ENCODE data around the gene PDSS2. TPM values are rescaled to one million over a fixed set of nuclear protein-coding genes. Genes with fewer than 3 reads are reported as not detected.
"Not testable (repeated sequence)": the region's sequence is repeated elsewhere in the genome, so short reads cannot be mapped to it uniquely, and the experiment has no call there.

PDSS2 gene
- total RNA-seq, 1 donor: 12.5 TPM

DNA sequence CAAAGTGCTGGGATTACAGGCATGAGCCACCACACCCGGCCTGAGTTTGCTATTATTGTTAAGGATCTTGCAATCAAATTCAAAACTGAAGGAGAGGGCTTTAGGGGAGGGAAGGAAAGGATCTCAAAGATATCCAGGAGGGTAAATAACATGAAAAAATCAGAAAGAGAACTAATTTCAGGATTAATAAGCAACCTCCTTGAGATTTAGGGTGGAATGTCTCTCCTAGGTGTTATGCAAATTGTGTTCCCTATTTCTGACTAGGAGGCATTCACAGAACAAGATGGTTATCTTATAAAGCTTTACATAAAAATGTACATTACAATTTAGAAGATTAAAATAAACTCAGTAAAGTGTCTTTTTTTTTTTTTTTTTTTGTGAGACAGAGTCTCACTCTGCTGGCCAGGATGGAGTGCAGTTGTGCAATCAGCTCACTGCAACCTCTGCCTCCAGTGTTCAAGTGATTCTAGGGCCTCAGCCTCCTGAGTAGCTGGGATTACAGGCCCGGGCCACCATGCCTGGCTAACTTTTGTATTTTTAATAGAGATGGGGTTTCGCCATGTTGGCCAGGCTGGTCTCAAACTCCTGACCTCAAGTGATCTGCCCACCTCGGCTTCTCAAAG, 252.0 kb downstream of the PDSS2 start:
- TF ChIP-seq, protein P1, sequence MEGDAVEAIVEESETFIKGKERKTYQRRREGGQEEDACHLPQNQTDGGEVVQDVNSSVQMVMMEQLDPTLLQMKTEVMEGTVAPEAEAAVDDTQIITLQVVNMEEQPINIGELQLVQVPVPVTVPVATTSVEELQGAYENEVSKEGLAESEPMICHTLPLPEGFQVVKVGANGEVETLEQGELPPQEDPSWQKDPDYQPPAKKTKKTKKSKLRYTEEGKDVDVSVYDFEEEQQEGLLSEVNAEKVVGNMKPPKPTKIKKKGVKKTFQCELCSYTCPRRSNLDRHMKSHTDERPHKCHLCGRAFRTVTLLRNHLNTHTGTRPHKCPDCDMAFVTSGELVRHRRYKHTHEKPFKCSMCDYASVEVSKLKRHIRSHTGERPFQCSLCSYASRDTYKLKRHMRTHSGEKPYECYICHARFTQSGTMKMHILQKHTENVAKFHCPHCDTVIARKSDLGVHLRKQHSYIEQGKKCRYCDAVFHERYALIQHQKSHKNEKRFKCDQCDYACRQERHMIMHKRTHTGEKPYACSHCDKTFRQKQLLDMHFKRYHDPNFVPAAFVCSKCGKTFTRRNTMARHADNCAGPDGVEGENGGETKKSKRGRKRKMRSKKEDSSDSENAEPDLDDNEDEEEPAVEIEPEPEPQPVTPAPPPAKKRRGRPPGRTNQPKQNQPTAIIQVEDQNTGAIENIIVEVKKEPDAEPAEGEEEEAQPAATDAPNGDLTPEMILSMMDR (IDR thresholded peaks at IDR 0.05; ENCODE audit: insufficient read depth, low read depth, low read length): no peak
- no peak for DNase-seq (ENCODE audit: low read depth)
- no peak overlapping the region for H3K4me3 ChIP-seq (ENCODE audit: low read depth, low read length)

DNA sequence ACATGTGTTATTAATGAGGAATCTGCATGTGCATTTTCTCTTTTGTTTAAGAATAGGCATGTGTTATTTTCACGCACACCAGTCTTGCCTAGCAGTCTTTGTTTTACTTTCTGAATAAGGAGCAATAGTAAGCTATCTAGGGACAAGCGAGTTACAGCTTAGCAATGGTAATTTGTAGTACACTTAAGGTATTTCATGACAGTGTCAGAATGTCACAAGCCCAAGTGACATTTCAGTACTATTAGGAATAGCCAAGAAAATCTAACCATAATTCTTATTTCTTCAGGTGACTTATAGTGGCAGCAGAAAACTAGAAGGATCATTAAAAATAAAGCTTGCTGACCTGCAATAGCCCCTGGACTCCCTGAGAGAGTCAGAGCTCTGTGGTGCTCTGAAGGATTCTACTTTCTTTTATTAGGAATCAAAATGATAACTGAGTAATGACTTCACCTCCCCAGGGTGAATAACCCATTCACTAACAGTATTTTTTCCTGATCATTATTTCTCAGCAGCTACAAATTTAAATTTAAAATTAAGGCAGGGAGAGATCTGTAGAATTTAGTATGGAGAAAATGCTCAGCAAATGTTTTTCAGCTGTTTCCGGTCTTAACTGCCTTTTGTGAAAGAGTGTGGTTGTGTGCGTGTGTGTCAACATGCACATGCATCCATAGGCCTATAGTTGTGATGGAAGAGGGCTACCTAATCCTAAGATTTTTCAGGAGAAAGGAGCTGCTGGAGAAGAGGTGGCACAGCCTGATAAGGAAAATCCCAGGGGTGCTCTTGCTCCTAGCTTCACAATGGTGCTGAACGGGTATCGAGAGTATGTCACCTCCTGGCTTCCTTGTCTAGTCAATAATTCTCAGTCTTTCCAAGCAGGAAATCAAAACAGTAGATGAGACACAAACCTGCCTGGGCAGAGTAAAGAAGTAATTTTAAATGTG, 254.0 kb downstream of the PDSS2 start:
- TF ChIP-seq, protein P1 (IDR thresholded peaks at IDR 0.05; ENCODE audit: insufficient read depth, low read depth, low read length): no peak
- H3K4me3 ChIP-seq (ENCODE audit: low read depth, low read length): no peak overlapping the region
- DNase-seq (ENCODE audit: low read depth): no peak

DNA sequence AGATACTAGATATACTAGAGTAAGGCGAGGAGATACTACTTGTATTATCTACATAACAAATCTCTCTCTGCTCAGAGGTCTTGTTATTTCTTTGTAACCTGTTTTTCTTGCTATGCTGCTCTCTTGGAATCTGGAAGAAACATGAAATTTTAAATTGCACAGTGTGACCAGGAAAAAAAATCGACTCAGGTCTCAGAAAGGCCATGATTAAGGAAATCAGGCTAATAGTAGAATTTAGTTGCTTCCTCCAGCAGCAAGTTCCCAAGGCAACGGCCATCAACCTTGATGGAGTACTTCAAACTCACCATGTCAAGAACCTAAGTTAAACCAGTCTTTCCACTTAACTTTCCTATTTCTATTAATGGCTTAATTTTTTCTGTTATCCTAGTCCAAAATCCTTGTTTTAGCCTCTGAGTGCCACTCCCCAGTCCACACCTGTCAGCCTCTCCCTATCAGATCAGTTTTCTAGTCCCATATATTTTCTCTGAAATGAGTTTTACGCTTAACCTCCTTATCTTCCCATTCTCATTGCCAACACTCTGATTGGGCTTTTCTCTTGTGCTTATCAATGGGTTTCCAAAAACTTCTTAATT, 256.4 kb downstream of the PDSS2 start:
- H3K4me3 ChIP-seq (ENCODE audit: low read depth, low read length): no peak overlapping the region
- no peak for DNase-seq (ENCODE audit: low read depth)
- TF ChIP-seq, protein P1 (IDR thresholded peaks at IDR 0.05; ENCODE audit: insufficient read depth, low read depth, low read length): no peak

DNA sequence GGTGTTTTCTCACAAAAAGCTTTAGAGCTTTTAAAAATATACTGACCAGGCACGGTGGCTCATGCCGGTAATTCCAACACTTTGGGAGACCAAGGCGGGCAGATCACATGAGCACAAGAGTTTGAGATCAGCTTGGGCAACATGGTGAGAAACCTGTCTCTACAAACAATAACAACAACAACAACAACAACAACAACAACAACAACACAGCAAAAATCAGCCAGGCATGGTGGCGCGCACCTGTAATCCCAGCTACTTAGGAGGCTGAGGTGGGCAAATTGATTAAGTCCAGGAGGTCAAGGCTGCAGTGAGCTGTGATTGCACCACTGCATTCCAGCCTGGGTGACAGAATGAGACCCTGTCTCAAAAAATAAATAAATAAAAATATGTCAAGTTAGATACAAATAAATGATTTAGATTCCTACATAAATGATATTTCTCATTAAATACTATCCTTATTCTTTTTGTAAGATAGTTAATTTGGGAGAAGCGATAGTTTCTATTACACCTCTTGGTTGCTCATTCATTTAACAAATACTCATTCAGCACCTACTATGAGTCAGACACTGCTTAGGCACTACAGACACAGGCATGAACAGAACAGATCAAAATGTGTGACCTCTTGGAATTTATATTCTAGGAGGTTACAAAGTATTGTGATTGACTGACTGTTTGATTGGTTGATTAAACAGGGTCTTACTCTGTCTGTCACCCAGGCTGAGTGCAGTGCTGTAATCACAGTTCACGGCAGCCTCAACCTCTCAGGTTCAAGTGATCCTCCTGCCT, 260.5 kb downstream of the PDSS2 start:
- TF ChIP-seq, protein P1 (IDR thresholded peaks at IDR 0.05; ENCODE audit: insufficient read depth, low read depth, low read length): no peak
- DNase-seq (ENCODE audit: low read depth): no peak
- no peak overlapping the region for H3K4me3 ChIP-seq (ENCODE audit: low read depth, low read length)

GRCh38 chr6:107196152-107196551, 263.2 kb downstream of the PDSS2 start:
- DNase-seq (ENCODE audit: low read depth): no peak
- TF ChIP-seq, protein P1 (IDR thresholded peaks at IDR 0.05; ENCODE audit: insufficient read depth, low read depth, low read length): no peak
- H3K4me3 ChIP-seq (ENCODE audit: low read depth, low read length): no peak overlapping the region

DNA sequence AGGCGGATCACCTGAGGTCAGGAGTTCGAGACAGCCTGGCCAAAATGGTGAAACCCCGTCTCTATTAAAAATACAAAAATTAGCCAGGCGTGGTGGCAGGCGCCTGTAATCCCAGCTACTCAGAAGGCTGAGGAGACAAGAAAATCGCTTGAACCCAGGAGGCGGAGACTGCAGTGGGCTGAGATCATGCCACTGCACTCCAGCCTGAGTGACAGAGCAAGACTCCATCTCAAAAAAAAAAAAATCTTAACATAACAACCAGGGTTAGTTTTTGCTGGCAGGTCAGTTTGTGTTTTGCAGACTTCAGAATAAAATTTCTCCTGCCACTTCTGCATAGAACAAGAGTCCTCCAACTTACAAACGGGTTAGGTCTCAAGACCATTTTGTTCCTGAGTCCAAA, 264.6 kb downstream of the PDSS2 start:
- not testable (repeated sequence) for H3K4me3 ChIP-seq (ENCODE audit: low read depth, low read length); DNase-seq (ENCODE audit: low read depth)
